ENCODE data around the gene PPP2R2C. TPM values are rescaled to one million over a fixed set of nuclear protein-coding genes. Genes with fewer than 3 reads are reported as not detected.

The PPP2R2C gene
- total and polyA plus RNA-seq, 2 experiments from 2014 or later = 1.3 to 9.2 TPM

- TF ChIP-seq, protein P1, sequence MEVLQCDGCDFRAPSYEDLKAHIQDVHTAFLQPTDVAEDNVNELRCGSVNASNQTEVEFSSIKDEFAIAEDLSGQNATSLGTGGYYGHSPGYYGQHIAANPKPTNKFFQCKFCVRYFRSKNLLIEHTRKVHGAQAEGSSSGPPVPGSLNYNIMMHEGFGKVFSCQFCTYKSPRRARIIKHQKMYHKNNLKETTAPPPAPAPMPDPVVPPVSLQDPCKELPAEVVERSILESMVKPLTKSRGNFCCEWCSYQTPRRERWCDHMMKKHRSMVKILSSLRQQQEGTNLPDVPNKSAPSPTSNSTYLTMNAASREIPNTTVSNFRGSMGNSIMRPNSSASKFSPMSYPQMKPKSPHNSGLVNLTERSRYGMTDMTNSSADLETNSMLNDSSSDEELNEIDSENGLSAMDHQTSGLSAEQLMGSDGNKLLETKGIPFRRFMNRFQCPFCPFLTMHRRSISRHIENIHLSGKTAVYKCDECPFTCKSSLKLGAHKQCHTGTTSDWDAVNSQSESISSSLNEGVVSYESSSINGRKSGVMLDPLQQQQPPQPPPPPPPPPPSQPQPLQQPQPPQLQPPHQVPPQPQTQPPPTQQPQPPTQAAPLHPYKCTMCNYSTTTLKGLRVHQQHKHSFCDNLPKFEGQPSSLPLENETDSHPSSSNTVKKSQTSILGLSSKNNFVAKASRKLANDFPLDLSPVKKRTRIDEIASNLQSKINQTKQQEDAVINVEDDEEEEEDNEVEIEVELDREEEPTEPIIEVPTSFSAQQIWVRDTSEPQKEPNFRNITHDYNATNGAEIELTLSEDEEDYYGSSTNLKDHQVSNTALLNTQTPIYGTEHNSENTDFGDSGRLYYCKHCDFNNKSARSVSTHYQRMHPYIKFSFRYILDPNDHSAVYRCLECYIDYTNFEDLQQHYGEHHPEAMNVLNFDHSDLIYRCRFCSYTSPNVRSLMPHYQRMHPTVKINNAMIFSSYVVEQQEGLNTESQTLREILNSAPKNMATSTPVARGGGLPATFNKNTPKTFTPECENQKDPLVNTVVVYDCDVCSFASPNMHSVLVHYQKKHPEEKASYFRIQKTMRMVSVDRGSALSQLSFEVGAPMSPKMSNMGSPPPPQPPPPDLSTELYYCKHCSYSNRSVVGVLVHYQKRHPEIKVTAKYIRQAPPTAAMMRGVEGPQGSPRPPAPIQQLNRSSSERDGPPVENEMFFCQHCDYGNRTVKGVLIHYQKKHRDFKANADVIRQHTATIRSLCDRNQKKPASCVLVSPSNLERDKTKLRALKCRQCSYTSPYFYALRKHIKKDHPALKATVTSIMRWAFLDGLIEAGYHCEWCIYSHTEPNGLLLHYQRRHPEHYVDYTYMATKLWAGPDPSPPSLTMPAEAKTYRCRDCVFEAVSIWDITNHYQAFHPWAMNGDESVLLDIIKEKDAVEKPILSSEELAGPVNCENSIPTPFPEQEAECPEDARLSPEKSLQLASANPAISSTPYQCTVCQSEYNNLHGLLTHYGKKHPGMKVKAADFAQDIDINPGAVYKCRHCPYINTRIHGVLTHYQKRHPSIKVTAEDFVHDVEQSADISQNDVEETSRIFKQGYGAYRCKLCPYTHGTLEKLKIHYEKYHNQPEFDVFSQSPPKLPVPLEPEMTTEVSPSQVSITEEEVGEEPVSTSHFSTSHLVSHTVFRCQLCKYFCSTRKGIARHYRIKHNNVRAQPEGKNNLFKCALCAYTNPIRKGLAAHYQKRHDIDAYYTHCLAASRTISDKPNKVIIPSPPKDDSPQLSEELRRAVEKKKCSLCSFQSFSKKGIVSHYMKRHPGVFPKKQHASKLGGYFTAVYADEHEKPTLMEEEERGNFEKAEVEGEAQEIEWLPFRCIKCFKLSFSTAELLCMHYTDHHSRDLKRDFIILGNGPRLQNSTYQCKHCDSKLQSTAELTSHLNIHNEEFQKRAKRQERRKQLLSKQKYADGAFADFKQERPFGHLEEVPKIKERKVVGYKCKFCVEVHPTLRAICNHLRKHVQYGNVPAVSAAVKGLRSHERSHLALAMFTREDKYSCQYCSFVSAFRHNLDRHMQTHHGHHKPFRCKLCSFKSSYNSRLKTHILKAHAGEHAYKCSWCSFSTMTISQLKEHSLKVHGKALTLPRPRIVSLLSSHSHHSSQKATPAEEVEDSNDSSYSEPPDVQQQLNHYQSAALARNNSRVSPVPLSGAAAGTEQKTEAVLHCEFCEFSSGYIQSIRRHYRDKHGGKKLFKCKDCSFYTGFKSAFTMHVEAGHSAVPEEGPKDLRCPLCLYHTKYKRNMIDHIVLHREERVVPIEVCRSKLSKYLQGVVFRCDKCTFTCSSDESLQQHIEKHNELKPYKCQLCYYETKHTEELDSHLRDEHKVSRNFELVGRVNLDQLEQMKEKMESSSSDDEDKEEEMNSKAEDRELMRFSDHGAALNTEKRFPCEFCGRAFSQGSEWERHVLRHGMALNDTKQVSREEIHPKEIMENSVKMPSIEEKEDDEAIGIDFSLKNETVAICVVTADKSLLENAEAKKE (CRISPR knock-in tag; IDR thresholded peaks at IDR 0.05) = no peak
- TF ChIP-seq NANOG (IDR thresholded peaks at IDR 0.05; ENCODE audit: borderline replicate concordance) (no peak), ZNF114 (CRISPR knock-in tag; IDR thresholded peaks at IDR 0.05) (no peak), EZH2phosphoT487 (IDR thresholded peaks at IDR 0.05; ENCODE audit: unreplicated experiment) (no peak), EZH2 (IDR thresholded peaks at IDR 0.05; ENCODE audit: low read depth, unreplicated experiment) (no peak), STAT1 (IDR thresholded peaks at IDR 0.05; ENCODE audit: unreplicated experiment) (no peak), ZNF331 (CRISPR knock-in tag; IDR thresholded peaks at IDR 0.05; ENCODE audit: low read depth) (no peak)
- TF ChIP-seq, protein P2, sequence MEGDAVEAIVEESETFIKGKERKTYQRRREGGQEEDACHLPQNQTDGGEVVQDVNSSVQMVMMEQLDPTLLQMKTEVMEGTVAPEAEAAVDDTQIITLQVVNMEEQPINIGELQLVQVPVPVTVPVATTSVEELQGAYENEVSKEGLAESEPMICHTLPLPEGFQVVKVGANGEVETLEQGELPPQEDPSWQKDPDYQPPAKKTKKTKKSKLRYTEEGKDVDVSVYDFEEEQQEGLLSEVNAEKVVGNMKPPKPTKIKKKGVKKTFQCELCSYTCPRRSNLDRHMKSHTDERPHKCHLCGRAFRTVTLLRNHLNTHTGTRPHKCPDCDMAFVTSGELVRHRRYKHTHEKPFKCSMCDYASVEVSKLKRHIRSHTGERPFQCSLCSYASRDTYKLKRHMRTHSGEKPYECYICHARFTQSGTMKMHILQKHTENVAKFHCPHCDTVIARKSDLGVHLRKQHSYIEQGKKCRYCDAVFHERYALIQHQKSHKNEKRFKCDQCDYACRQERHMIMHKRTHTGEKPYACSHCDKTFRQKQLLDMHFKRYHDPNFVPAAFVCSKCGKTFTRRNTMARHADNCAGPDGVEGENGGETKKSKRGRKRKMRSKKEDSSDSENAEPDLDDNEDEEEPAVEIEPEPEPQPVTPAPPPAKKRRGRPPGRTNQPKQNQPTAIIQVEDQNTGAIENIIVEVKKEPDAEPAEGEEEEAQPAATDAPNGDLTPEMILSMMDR (conservative IDR thresholded peaks at IDR 0.05; ENCODE audit: low read depth in 2 of 2) = no peak
Observed at GRCh38 chr4:6368601-6369000, 103.8 kb downstream of the PPP2R2C start (continued).

DNA sequence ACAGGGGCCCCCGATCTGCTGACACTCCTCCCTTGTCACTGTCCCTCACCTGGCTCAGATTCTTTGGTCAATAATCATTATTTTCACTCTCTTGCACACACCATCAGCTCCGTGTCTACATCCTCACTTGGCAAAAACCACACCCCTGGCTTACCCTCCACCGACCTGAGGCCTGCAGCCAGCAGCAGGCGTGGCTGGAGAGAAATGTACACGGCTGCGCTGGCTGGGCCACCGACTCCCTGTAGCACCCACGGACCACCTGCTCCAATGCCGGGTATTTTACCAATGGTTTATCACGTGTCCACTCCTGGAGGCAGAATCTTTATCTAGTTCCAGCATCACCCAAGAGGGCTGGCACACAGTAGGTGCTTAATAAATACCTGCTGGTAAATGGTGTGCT, 104.3 kb downstream of the PPP2R2C start:
- no peaks in the 10 kb centered on the region; the same call in 1 of the 3 replicates for H3K9me3 Mint-ChIP-seq
- Histone ChIP-seq H3K4me1 (ENCODE audit: insufficient read depth) (peaks cover 9% of the 10 kb centered on the region; the same call in 1 of the 2 replicates), H3K9me2 (ENCODE audit: insufficient read depth) (no peaks in the 10 kb centered on the region), H3K36me3 (ENCODE audit: insufficient read depth) (no peaks in the 10 kb centered on the region), H3K27ac (ENCODE audit: low read depth) (no peak overlapping the region), H3K4me3 (no peak overlapping the region), H3K27me3 (ENCODE audit: insufficient read depth) (no peaks in the 10 kb centered on the region), H3F3A (replicated peaks; ENCODE audit: low read depth) (no peaks in the 10 kb centered on the region), H3K4me2 (no peak overlapping the region), H3K79me2 (replicated peaks; ENCODE audit: insufficient read depth) (no peaks in the 10 kb centered on the region), H2AFZ (no peak overlapping the region), H4K20me1 (replicated peaks; ENCODE audit: insufficient read depth) (no peaks in the 10 kb centered on the region)
- H3K36me3 Mint-ChIP-seq (ENCODE audit: low read depth) = no peaks in the 10 kb centered on the region
- H3K4me3 Mint-ChIP-seq = no peak overlapping the region
- peaks cover 8% of the 10 kb centered on the region for H3K27me3 Mint-ChIP-seq (ENCODE audit: insufficient read depth, low read depth, poor library complexity)
- TF ChIP-seq, protein P2 (conservative IDR thresholded peaks at IDR 0.05; ENCODE audit: low read depth in 2 of 2) = no peak
- TF ChIP-seq JUNB (IDR thresholded peaks at IDR 0.05; ENCODE audit: unreplicated experiment) (no peak), NANOG (IDR thresholded peaks at IDR 0.05; ENCODE audit: borderline replicate concordance) (no peak), POLR2AphosphoS5 (IDR thresholded peaks at IDR 0.05; ENCODE audit: low read depth) (no peak)
- H3K27ac Mint-ChIP-seq = no peak overlapping the region
- DNase-seq (ENCODE audit: low spot score) = no peak
- ATAC-seq = no peak
- peaks cover 27% of the 10 kb centered on the region for H3K4me1 Mint-ChIP-seq

All from GM23338 (cell line).